ENCODE measurements around the gene TNNT1. TPM values are rescaled to one million over a fixed set of nuclear protein-coding genes. Genes with fewer than 3 reads are reported as not detected.

TNNT1 gene
- polyA plus RNA-seq, 1 of the 3 experiments (the other 2 are of a cell fraction) = 39.5 TPM

GRCh38 chr19:55176076-55176475 is 27.1 kb upstream of the TNNT1 start:
- no peak for TF ChIP-seq SMC3 (IDR thresholded peaks at IDR 0.05; ENCODE audit: low read depth, low read length)
- no peak for TF ChIP-seq NFIC (IDR thresholded peaks at IDR 0.05; ENCODE audit: borderline replicate concordance)
- no peak overlapping the region for H3K4me3 ChIP-seq (ENCODE audit: low read depth in 2 of 2, low read length in 1 of 2)
- peaks cover 0 to 6% of the 10 kb centered on the region in 2 experiments; a peak in 1 of 4 replicates for H3K4me1 ChIP-seq (ENCODE audit: control insufficient read depth in 1 of 2, insufficient read depth in 2 of 2, low read depth in 1 of 2, low read length in 1 of 2)
- H3K79me2 ChIP-seq (ENCODE audit: insufficient read depth) = no peaks in the 10 kb centered on the region
- no peak for DNase-seq
- H3F3A ChIP-seq (replicated peaks; ENCODE audit: insufficient read depth) = no peaks in the 10 kb centered on the region
- H4K20me1 ChIP-seq (ENCODE audit: insufficient read depth) = no peaks in the 10 kb centered on the region
- 0% methylated on average over 1 of the region's 2 CpGs for WGBS (ENCODE audit: low lambda C conversion rate)
- CTCF ChIA-PET = interaction anchor here (1.0 to 1.9 kb wide), 3 partner anchors 10 to 291 kb away, joined by 3 to 7 read pairs (median 6); partner anchors contain the start of gene DNAAF3
- H3K27ac ChIP-seq (ENCODE audit: low read depth in 2 of 2, low read length in 1 of 2) = no peak overlapping the region
- H3K4me2 ChIP-seq = no peak overlapping the region
- no peak overlapping the region for H2AFZ ChIP-seq (ENCODE audit: low read depth)
- POLR2A ChIA-PET = no interaction called here
- H3K27me3 ChIP-seq (ENCODE audit: insufficient read depth) = peaks cover 24% of the 10 kb centered on the region
- no peaks in the 10 kb centered on the region for H3K36me3 ChIP-seq (replicated peaks in 1 of 2; ENCODE audit: control insufficient read depth in 1 of 2, insufficient read depth in 2 of 2, low read length in 1 of 2)
- H3K9me3 ChIP-seq = no peaks in the 10 kb centered on the region
- no peaks in the 10 kb centered on the region for H3K9me2 ChIP-seq
- no peak overlapping the region for H3K9ac ChIP-seq

GRCh38 chr19:55175117-55175867 is 26.3 kb upstream of the TNNT1 start:
- DNase-seq = no peak
- H3K4me3 ChIP-seq (ENCODE audit: low read depth in 2 of 2, low read length in 1 of 2) = no peak overlapping the region
- no peak overlapping the region for H2AFZ ChIP-seq (ENCODE audit: low read depth)
- H3K9ac ChIP-seq = no peak overlapping the region
- no peaks in the 10 kb centered on the region for H3F3A ChIP-seq (replicated peaks; ENCODE audit: insufficient read depth)
- no peaks in the 10 kb centered on the region for H3K9me3 ChIP-seq
- no peaks in the 10 kb centered on the region for H3K9me2 ChIP-seq
- no peak overlapping the region for H3K27ac ChIP-seq (ENCODE audit: low read depth in 2 of 2, low read length in 1 of 2)
- CTCF ChIA-PET = interaction anchor here (0.8 to 1.9 kb wide), 4 partner anchors 15 to 292 kb away, joined by 3 to 7 read pairs (median 3); no protein-coding TSS in a partner anchor
- H3K4me2 ChIP-seq = no peak overlapping the region
- no peaks in the 10 kb centered on the region for H4K20me1 ChIP-seq (ENCODE audit: insufficient read depth)
- H3K79me2 ChIP-seq (ENCODE audit: insufficient read depth) = no peaks in the 10 kb centered on the region
- TF ChIP-seq FOSL2 (IDR thresholded peaks at IDR 0.05; ENCODE audit: borderline replicate concordance, low read depth) = no peak
- POLR2A ChIA-PET = no interaction called here
- peaks cover 24% of the 10 kb centered on the region; the same call in 1 of the 2 replicates for H3K27me3 ChIP-seq (ENCODE audit: insufficient read depth)
- H3K4me1 ChIP-seq (ENCODE audit: control insufficient read depth in 1 of 2, insufficient read depth in 2 of 2, low read depth in 1 of 2, low read length in 1 of 2) = peaks cover 0 to 6% of the 10 kb centered on the region in 2 experiments; a peak in 1 of 4 replicates
- H3K36me3 ChIP-seq (replicated peaks in 1 of 2; ENCODE audit: control insufficient read depth in 1 of 2, insufficient read depth in 2 of 2, low read length in 1 of 2) = no peaks in the 10 kb centered on the region
- WGBS (ENCODE audit: low lambda C conversion rate) = 87% methylated on average over 18 of the region's 43 CpGs

GRCh38 chr19:55174425-55175116 is 25.6 kb upstream of the TNNT1 start:
- Histone ChIP-seq H3K79me2 (ENCODE audit: insufficient read depth) (no peaks in the 10 kb centered on the region), H3K4me1 (ENCODE audit: control insufficient read depth in 1 of 2, insufficient read depth in 2 of 2, low read depth in 1 of 2, low read length in 1 of 2) (peaks cover 0 to 5% of the 10 kb centered on the region in 2 experiments; a peak in 1 of 4 replicates), H3K27ac (ENCODE audit: low read depth in 2 of 2, low read length in 1 of 2) (no peak overlapping the region), H3K27me3 (ENCODE audit: insufficient read depth) (peaks cover 24% of the 10 kb centered on the region; the same call in 1 of the 2 replicates), H3K4me2 (no peak overlapping the region), H2AFZ (ENCODE audit: low read depth) (no peak overlapping the region), H3K9me2 (no peaks in the 10 kb centered on the region), H3K36me3 (replicated peaks in 1 of 2; ENCODE audit: control insufficient read depth in 1 of 2, insufficient read depth in 2 of 2, low read length in 1 of 2) (no peaks in the 10 kb centered on the region), H3K4me3 (ENCODE audit: low read depth in 2 of 2, low read length in 1 of 2) (no peak overlapping the region), H3K9me3 (no peaks in the 10 kb centered on the region), H3F3A (replicated peaks; ENCODE audit: insufficient read depth) (no peaks in the 10 kb centered on the region), H4K20me1 (ENCODE audit: insufficient read depth) (no peaks in the 10 kb centered on the region), H3K9ac (no peak overlapping the region)
- ChIA-PET POLR2A (interaction anchor here (0.8 kb wide), 1 partner anchor 42 kb away, joined by 3 read pairs; no protein-coding TSS in a partner anchor), CTCF (interaction anchor here (0.6 to 1.9 kb wide), 5 partner anchors 9 to 293 kb away, joined by 3 to 7 read pairs (median 3); no protein-coding TSS in a partner anchor)
- no peak for TF ChIP-seq GABPA (IDR thresholded peaks at IDR 0.05; ENCODE audit: low read depth)
- TF ChIP-seq MXI1 (IDR thresholded peaks at IDR 0.05; ENCODE audit: low read depth, low read length) = no peak
- 78% methylated on average over 16 of the region's 21 CpGs for WGBS (ENCODE audit: low lambda C conversion rate)
- no peak for DNase-seq
